ENCODE results near the gene FOXP1. TPM values are rescaled to one million over a fixed set of nuclear protein-coding genes. Genes with fewer than 3 reads are reported as not detected.

Gene FOXP1
- total and polyA plus RNA-seq, 3 donors from 2014 or later: 37.8 to 105 (median 75.9) TPM

GRCh38 chr3:71012971-71013370, 570.6 kb downstream of the FOXP1 start:
- WGBS, 2 donors: 96% methylated on average over 1 of the region's 1 CpG
- no peak for DNase-seq
- Histone ChIP-seq H3K4me3 (no peak overlapping the region), H3K4me1 (no peaks in the 10 kb centered on the region), H3K27me3 (no peaks in the 10 kb centered on the region), H3K27ac (no peak overlapping the region), H3K36me3 (ENCODE audit: low read depth, missing control alignments) (no peaks in the 10 kb centered on the region), H3K9me3 (no peaks in the 10 kb centered on the region)
- intact Hi-C loops (cut with DNase I; ENCODE audit: low total_unique reads): no loop called here
- no peak for TF ChIP-seq POLR2A (IDR thresholded peaks at IDR 0.05)
- TF ChIP-seq CTCF (IDR thresholded peaks at IDR 0.05): no peak

- 85 to 91% methylated on average over 6 of the region's 6 CpGs for WGBS, 2 donors
- TF ChIP-seq CTCF (IDR thresholded peaks at IDR 0.05): no peak
- no peak for TF ChIP-seq POLR2A (IDR thresholded peaks at IDR 0.05)
- intact Hi-C loops (cut with DNase I; ENCODE audit: low total_unique reads): no loop called here
- H3K4me1 ChIP-seq: peaks cover 7% of the 10 kb centered on the region
- no peak for DNase-seq
- H3K9me3 ChIP-seq: no peaks in the 10 kb centered on the region
- H3K27me3 ChIP-seq: no peaks in the 10 kb centered on the region
- no peak overlapping the region for H3K27ac ChIP-seq
- H3K36me3 ChIP-seq (ENCODE audit: low read depth, missing control alignments): no peaks in the 10 kb centered on the region
- H3K4me3 ChIP-seq: no peak overlapping the region
Measured at GRCh38 chr3:71011565-71012287, 571.8 kb downstream of the FOXP1 start.

GRCh38 chr3:71010726-71011455, 572.6 kb downstream of the FOXP1 start:
- TF ChIP-seq CTCF (IDR thresholded peaks at IDR 0.05): no peak
- DNase-seq: no peak
- no peak overlapping the region for H3K27ac ChIP-seq
- H3K36me3 ChIP-seq (ENCODE audit: low read depth, missing control alignments): no peaks in the 10 kb centered on the region
- H3K4me3 ChIP-seq: no peak overlapping the region
- H3K4me1 ChIP-seq: peaks cover 7% of the 10 kb centered on the region
- H3K27me3 ChIP-seq: no peaks in the 10 kb centered on the region
- no peaks in the 10 kb centered on the region for H3K9me3 ChIP-seq
- WGBS, 2 donors: 70 to 80% methylated on average over 3 of the region's 3 CpGs
- intact Hi-C loops (cut with DNase I; ENCODE audit: low total_unique reads): no loop called here

- H3K9me3 ChIP-seq: no peaks in the 10 kb centered on the region
- no peak overlapping the region for H3K27ac ChIP-seq
- peaks cover 7% of the 10 kb centered on the region for H3K4me1 ChIP-seq
- intact Hi-C loops (cut with DNase I; ENCODE audit: low total_unique reads): no loop called here
- 71 to 80% methylated on average over 7 of the region's 7 CpGs for WGBS, 2 donors
- no peaks in the 10 kb centered on the region for H3K27me3 ChIP-seq
- TF ChIP-seq POLR2A (IDR thresholded peaks at IDR 0.05): no peak
- DNase-seq: no peak
- H3K4me3 ChIP-seq: no peak overlapping the region
- H3K36me3 ChIP-seq (ENCODE audit: low read depth, missing control alignments): no peaks in the 10 kb centered on the region
Measured at GRCh38 chr3:71008350-71008935, 575.1 kb downstream of the FOXP1 start.
